Activated T-cell treated with anti-CD3 and anti-CD28 coated beads for 1 hour (primary cell): ENCODE data around the gene NUBPL.
"Not testable (repeated sequence)": the region's sequence is repeated elsewhere in the genome, so short reads cannot be mapped to it uniquely, and the experiment has no call there.

Experiments used
- DNase-seq: peaks from one replicate; pipeline ENCODE4 v3.0.0-alpha.2; 2020; ENCODE audit warnings: low read depth

Gene NUBPL

GRCh38 chr14:31677052-31677451, 115.8 kb downstream of the NUBPL start:
- no peak for DNase-seq

GRCh38 chr14:31677630-31678029, 116.4 kb downstream of the NUBPL start:
- no peak for DNase-seq

DNA sequence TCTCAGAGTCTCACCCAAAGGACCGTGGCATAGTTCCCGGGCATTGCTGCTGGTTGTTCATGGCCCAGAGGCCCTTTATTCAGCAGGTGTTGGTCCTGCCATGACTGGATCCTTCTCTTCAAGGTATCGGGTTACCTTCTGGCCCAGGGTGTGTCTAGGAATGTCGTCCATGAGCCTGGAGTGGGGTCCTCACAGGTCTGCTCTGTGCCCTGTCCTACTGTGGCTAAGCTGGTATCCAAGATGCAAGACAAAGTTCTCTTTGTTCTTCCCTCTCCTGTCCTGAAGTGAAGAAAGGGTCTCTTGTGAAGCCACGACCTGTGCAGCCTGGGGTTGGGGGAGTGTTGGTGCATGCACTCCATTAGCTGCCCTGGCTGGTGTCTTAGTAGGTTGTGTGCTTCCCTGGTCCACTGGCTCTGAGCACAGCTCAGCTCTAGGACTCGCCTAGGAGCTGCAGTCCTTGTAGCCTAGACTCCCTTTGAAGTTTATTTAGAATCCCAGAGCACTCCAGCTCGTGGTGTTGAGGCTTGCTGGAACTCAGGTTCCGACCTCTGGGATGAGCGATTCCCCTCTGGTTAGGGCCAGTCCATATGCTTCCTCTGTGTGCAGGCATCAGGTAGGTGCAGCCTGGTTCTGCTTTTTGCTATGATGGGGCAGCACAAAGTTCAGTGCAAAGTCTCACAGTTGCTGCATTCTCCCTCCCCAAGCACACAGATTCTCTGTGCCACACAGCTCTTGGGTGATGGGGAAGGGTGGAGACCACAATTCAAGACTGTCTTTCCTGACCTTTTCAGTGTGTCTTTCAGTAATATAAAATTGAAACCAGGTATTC, 117.4 kb downstream of the NUBPL start:
- no peak for DNase-seq

- no peak for DNase-seq
These were observed 121.6 kb downstream of the NUBPL start for GRCh38 chr14:31682768-31683167.

DNA sequence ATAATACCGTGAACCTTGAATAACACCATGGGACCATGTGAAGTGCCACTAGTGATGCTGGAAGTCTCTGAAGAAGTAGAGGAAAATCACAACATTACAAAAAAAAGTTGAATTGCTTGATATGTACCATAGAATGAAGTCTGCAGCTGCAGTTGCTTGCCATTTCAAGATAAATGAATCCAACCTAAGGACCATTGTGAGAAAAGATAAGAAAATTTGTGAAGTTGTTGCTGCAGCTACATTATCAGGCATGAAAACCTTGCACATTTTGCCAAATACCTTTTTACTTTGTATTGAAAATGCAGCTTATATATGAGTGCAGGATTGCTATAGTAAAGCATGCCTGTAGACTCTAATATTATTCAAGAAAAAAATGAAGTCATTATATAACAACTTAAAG, 126.5 kb downstream of the NUBPL start:
- no peak for DNase-seq

DNA sequence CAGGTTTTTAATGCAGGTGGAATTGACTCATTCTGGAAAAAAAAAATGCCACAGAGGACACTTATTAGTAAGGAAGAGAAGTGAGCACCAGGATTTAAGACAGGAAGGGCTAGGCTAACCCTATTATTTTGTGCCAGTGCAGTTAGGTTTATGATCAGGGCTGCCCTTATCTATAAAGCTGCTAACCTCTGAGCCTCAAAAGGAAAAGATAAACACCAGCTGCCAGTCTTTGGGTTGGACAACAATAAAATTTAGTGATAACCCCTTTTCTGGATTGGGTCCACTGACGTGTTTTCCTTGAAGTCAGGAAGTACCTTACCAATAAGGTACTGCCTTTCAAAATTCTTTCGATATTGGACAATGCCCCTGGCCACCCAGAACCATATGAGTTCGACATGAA, 128.9 kb downstream of the NUBPL start:
- no peak for DNase-seq

DNA sequence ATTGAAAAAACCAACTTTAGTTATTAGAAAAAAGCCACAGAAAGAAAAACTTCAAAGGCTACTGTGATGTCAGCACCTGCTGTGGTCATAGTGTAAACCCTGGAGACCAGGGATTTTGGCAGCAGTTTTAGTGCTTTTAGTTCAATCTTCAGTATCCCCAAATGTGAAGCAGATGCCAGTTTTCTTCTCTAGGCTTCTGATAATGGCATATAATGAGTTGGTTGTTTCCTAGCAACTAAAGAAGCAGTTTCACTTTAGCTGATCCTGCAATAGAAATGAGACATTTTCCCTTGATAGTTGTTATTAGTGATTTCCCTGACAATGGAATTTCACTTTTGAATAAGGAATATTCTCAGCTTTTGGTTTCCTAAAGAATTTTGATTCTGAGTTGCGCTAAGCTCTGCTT, 131.2 kb downstream of the NUBPL start:
- no peak for DNase-seq

DNA sequence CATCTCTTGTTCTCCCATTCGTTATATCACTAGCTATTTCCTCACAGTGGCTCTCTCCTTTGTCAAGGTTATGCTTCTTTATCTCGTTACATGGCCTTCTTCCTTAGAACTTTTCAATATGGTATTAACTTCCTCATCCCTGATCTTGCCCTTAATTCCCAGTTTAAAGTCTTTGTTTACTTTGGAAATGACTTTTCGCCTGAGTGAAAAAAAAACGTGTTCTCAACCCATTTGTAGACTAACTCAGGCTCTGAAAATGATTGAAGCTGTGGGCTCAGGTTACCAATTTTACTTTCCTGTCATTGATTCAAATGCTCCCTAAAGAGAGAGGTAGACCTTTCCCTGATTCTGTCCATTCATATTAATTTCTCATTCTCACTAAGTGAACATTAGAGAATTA, 135.2 kb downstream of the NUBPL start:
- DNase-seq = no peak

DNA sequence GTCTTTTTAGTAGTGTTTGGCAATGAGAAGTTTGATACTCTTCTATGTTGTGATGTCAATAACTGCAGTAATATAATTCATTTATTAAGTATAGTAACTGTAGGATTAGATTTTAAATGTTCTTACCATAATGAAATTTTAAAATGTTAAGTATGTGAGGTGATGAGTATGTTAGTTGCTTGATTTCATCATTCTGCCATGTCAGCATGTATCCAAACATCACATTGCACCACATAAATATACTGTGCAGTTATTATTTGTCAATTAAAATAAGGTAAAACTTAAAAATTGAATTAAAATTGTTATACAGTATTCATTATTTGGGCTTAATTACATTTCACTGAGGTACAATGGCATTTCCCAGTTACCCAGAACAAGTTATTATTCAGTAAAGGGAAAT, 138.6 kb downstream of the NUBPL start:
- no peak for DNase-seq

- DNase-seq = no peak
These were observed 139.3 kb downstream of the NUBPL start for GRCh38 chr14:31700282-31701074.

GRCh38 chr14:31702130-31702529, 140.9 kb downstream of the NUBPL start:
- DNase-seq = no peak

DNA sequence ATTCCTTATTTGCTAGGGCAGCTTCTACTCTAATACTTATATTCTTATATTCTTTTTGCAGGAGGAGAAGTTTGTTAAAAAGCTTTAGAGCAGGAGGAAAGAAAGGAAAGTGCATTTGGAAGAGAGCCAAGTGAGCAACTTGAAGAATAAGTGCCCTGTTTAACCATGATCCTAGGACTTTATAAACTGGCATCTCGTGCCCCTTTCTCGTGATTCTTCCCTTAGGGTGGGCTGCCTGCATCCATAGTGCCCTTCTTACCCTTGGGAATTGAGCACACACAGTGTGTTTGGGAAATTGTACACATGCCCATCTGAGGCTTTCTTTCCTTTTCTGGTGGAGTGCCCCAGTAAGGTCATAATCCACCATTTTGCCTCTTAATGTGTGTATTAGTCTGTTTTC, 141.9 kb downstream of the NUBPL start:
- no peak for DNase-seq

GRCh38 chr14:31705731-31706130, 144.5 kb downstream of the NUBPL start:
- no peak for DNase-seq

DNA sequence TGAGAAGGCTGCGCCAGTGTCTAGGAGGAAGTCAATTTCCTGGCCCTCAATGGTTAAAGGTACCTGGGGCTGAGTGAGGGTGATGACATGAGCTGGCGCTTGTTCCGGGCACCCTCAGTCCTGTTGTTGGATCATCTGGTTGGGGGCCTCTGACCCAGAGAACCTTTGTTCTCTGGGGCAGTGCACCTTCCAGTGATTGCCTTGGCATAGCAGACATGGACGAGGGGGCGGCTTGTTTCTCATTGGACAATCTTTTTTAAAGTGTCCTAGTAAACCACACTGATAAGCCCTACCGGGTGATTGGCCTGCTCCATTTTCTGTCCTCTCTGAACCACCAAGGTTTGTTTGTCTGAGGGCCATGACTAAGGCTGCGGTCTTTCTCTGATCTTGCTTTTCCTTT, 147.5 kb downstream of the NUBPL start:
- not testable (repeated sequence) for DNase-seq

DNA sequence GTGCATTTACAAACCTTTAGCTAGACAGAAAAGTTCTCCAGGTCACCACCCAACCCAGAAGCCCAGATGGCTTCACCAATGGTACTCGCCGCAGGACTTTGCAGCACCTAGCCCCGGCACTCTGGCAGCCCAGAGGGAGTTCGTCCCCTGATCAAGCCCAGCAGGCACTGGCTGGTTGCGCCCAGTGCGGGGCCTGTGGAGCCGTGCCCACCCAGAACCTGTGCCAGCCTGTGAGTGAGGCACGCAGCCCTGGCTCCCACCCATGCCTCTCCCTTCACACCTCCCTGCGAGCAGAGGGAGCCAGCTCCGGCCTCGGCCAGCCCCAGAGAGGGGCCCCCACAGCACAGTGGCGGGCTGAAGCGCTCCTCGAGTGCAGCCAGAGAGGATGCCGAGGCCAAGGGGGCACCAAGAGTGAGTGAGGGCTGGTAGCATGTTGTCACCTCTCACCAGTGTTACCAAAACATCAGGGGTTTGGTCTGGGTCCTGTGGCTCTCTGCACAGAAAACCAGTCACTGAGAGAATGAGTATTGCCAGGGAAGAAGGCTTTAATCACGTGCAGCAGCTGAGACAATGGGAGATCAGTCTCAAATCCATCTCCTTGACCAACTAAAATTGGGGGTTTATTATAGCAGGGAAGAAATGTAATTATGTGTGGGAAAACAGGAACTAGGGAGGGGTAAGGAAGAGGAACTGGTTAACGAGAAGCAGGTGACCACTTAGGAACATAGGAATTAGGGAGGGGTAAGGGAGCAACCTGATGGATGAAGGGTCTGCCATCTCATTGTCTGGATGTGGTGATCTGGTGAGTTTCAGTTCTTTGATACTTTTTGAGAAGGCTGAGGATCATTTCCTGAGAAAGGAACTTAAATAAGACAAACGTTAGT, 151.3 kb downstream of the NUBPL start:
- no peak for DNase-seq

DNA sequence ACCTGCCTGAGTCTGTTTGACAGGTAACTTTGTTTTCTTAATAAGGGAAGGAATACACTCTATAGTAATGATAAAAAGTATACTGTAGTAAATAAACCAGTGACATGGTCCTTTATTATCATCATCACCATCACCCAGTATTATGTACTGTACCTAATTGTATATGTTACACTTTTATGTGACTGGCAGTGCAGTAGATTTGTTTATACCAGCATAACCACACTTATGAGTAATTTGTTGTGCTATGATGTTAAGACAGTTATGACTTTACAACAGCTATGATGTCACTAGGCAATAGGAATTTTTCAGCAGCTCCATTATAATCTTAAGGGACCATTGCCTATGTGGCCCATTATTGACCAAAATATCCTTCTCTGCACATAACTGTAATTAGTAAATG, 155.0 kb downstream of the NUBPL start:
- no peak for DNase-seq

DNA sequence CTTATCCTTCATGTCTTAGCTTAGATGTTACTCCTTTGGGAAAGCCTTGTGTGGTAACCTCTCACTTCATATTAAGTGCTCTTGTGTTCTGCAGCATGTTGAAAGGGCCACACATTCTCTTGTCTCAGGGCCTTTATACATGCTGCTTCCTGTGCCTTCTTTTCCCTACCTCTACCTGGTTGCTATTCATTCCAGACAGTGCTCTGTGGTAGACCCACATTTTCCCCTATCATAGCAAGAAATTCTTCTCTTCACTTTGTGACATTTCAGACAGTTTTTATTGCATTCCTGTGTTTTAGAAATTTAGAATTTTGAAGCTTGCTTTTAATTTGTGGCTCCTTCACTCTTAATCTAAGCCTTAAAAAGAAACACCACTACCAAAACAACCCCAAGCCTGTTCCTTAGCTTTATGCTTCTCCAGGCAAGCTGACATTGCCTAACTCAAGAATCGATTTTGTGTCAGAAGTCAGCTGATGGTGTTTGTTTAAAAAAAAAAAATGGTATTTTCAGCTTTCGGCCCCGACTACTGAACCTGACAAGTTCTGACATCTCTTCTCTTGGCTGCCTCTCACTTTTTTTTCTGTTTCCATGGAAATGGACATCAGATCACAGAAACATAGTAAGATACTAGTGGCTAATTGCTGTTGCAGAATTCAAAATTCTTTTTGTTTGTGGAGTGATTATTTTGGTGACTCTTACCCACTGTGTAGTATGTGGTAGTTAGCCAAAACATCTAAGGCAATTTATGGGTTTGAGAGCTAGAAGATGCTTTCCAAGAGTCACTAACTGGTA, 156.3 kb downstream of the NUBPL start:
- no peak for DNase-seq

- DNase-seq = no peak
These were observed 157.4 kb downstream of the NUBPL start for GRCh38 chr14:31718585-31718984.

DNA sequence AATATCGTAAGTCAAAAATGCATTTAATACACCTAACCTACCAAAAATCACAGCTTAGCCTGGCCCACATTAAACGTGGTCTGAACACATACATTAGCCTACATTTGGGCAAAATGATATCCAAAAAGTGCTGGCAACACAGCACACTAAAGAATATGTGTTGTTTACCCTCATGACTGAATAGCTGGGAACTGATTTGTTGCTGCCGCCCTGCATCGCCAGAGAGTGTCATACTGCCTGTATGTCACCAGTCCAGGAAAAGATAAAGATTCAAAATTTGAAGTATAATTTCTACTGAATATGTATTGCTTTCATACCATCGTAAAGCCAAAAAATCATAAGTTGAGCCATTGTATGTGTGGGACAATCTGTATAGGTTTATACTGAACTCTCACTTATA, 157.8 kb downstream of the NUBPL start:
- DNase-seq = no peak

DNA sequence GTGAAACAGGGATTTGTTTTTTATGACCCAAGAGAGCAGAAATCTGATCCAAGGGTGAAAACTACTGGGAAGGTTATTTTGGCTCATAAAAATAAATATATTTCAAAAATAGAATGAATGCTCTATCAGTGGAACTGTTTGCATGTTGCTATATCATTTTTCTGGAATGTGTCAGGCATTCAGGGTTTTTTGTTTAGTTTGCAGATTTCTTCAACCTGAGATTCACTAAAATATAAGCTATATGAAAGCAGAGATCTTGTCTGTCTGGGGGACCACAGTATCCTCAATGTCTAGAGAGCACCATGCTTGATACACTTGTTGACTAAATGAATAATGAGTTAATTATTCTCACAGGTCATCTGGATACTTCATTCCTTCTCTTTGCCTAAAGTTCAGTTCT, 165.1 kb downstream of the NUBPL start:
- DNase-seq = no peak

GRCh38 chr14:31727797-31728196, 166.6 kb downstream of the NUBPL start:
- no peak for DNase-seq

DNA sequence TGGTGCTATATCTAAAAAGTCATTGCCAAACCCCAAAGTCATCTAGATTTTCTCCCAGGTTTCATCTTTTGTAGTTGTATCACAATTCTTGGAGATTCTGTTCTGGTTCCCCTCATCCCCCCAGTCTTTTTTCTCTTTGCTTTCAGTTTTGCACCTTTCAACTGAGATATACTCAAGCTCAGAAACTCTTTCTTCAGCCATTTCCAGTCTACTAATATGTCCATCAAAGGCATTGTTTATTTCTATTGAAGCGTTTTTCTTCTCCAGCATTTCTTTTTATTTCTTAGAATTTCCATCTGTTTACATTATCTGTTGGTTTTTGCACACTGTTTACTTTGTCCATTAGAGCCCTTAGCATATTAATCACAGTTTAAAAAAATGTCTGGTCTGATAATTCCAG, 179.5 kb downstream of the NUBPL start:
- DNase-seq = no peak
